NCI-H1417 (cell line): Measurements from ENCODE around the gene UNC80.
"Not testable (repeated sequence)": the region's sequence is repeated elsewhere in the genome, so short reads cannot be mapped to it uniquely, and the experiment has no call there.

Experiments
- DNase-seq, 3 experiments: peaks; one replicate each; lab custom pipeline; 2025; lab: John Stamatoyannopoulos, UW

The UNC80 gene

DNA sequence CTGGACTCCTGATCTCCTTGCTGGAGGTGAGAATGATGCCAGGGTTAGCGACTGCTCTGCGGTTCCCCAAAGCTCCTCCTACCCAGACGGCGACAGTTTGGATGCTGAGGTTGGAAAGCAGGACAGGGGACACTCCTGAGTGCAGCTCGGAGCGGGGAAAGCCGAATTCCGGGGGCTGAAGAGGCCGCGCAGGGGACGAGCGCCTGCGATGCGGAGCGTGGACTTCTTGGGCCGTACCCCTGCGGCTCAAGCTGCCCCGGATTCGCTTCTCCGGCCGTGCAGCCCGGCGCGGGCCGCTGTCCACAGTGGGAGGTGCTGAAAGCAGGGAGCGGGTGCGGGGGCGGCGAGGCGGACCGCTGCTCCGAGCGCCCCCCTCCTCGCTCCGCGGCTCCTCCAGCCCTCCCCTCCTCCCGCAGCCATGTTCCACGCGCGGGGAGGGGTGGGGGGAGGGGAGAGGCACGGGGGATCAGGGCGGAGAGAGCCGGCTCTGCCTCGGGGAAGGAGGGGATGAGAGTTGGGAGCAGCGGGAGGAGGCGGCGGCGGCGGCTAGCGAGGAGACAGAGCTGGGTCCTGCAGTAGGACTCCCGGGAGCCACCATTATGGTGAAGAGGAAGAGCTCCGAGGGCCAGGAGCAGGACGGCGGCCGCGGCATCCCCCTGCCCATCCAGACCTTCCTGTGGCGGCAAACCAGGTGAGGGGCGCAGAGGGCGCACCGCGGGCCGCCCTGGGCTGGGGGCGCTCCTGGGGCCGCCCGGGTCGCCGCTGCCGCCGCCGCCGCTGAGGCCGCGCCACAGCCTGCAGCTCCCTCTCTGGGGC lies at the start of gene UNC80:
Gene UNC80, plus strand, starts transcription at position 359 of the 816 bp plus-strand sequence. Its CDS starts 241 bp downstream, at position 600.
- DNase-seq = peak; percentile 35 to 90 (median 87)

GRCh38 chr2:209726311-209726710 lies 45.3 kb upstream of the UNC80 start:
- DNase-seq = no peak

DNA sequence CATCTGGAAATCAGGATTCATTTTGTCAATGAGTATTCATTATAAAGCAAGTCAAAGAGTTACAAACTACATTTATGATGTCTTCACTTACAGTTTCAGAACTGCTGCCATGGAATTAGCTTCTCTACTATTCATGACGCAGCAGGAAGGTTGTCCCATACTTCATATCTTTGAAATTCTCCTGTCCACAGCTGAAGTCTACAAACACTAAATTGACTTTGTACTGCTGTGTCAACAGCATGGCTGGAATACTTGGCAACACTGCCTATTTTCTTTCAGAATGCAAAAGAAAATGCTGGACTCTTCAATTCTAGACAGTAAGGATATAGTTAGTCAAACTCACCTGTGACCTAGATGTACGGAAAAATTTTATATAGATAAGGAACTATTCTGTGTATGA lies 44.6 kb upstream of the UNC80 start:
- DNase-seq = no peak

DNA sequence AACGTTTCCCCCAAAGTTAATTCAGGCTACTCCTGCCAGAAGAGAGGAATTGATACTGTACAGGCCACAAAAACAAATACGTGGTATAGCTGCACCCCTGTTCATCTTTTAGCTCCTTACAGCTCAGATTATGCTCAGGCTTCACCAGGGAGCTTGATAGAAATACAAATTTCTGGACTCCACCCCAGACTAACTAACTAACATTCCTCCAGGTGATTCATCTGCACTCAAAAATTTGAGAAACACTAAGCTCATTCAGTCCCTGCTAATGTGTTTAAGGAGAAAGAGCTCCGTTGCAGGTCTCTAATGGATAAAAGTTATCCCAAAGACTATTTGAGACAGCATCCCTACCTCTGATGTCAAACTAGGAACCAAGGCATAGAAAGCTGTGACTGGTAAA lies 36.8 kb upstream of the UNC80 start:
- DNase-seq = no peak

DNA sequence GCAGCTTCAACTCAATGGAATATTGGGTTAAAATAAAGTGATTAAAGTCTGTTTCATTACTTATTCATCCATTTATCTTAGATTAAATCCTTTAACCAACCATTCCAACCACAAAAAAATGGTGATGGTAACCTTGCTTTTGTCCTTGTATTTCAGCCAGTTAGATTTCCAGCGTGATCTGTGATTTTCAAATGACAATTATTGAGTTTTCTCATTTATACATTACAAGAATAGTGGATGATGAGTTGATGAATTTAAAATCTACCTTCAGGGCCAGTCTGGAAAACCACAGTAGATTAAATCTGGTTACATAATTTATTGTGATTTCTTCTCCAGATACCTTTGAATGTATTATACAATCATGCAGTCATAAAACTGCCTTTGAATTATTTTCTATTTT lies 29.7 kb upstream of the UNC80 start:
- DNase-seq = no peak

DNA sequence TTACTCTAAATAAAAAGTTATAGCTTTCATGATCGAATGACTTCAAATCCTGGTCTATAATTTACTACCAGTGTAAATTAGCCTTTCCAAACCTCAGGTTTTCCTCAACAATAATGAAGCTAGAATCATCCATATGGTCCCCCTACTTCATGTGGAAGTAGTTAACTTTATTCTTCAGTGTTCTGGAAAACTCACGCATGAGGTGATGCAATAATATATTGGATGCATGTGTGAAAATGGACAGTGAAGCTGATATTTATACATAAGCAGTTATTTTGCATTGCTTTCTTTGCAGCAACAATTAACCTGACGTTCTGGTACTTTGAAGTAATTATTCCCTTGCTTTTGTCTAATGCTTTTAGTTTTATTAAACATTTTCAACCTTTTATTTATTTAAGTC lies 18.6 kb upstream of the UNC80 start:
- no peak for DNase-seq

GRCh38 chr2:209757163-209757562 lies 14.5 kb upstream of the UNC80 start:
- DNase-seq = no peak

DNA sequence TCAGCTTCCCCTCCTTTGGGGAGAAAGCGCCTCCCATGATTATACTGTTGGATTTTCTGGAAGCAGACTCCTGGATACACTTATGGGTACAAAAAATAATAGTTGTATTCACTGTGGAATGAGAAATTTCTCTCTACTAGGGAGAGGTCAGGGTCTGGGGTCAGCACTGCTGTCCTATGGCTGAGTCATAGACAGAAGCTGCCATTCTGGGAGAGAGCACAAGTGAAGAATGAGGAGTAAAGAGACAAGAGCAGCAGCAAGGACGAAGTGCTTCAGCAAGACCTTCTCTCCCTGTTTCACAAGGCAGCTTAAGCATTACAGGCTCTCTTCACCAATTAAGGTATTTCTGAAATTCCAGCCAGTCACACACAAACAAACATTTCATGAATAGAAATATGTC lies 10.1 kb upstream of the UNC80 start:
- no peak for DNase-seq

DNA sequence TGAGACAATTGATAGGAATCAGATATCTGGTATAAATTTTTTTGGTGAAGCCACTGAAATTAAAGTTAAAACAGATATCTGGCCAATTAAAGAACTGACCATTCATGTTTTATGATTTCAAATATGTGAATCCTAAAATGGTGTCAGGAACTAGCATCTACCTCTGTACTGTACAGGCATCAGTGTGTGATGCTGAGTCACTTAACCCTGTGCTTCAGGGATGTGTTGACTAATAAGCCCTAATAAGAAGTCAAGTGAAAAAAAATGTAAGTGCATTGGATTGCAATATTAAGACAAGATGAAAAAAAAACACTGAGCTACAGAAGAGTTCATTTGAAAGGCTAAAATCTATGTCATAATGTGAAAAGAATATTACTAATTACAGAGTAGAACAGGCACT lies 9.1 kb upstream of the UNC80 start:
- no peak for DNase-seq

DNA sequence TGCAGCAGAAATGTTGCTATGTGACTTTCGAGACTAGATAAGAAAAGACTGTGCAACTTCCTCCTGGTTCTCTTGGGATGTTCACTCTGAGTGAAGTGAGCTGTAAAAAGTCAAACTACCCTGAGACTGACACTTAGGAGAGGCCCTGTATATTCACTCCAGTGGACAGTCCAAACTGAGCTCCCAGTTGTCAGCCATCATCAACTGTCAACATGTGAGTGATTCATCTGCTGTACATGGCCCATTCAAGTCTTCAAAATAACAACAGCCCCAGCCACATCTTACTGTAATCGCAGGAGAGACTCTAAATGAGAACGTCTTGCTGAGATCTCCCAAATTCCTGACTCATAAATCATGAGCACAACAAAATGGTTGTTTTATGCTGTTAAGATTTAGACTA lies 8.5 kb upstream of the UNC80 start:
- DNase-seq = no peak

GRCh38 chr2:209766613-209767012 lies 5.0 kb upstream of the UNC80 start:
- DNase-seq = no peak

DNA sequence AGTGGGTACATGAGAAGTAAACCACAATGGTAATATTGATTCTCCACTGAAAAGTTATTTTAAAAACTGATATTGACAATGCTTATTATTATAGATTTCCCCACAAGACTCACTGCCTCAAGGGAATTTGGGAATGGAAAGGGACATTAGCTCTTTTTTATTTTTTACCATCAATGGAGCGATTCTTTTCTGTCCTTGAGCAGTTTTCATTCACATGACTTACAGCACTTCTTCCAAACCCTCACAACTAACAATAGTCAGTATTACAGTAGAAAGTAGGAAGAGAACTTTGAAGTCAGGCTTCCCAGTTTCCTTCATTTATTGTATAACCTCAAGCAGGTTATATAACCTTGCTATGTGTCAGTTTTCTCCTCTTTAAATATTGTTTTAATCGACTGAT lies 4.3 kb upstream of the UNC80 start:
- no peak for DNase-seq

GRCh38 chr2:209768557-209768956 lies 3.1 kb upstream of the UNC80 start:
- no peak for DNase-seq

DNA sequence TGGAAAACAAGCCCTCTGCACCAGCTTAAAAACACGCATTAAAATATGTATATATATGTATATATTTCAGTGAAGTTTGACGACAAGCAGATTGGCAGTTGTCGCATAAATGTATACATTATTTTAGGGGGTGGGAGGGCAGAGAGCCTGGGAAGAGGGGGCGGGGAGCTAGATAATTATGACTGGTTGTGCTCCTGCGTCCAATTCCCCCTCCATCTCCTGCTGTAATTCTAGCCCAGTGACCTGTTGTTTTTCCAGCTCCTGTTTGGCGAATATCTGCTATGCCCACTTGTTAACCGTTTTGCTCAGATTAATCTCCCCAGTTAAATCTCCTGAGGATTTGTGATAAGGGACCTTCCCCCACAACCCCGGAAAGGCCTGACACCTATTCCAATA lies 656 bp downstream of the UNC80 start:
- DNase-seq = peak; percentile 33 to 90 (median 73)

DNA sequence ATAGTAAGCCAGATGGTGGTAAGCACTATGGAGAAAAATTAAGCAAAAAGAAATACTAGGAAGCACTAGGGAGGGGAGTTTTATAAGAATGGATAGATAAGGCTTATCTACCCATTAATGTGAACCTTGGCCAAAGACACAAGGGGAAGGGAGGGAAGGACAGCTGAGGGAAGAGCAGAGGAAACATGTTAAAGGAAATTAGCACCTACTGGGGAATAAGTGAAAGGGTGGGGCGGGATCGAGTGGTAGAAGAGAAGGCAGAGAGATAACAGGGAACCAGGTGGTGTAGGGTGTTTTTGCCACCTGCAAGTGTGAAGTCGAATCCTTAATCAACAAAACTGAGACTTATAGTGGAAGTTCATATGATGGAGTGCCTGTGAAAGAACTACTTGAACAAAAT lies 1.7 kb downstream of the UNC80 start:
- DNase-seq = peak; percentile 0 to 82 (median 58)

- DNase-seq = no peak
These were observed 15.8 kb downstream of the UNC80 start for GRCh38 chr2:209787416-209787815.

GRCh38 chr2:209788925-209789324 lies 17.3 kb downstream of the UNC80 start:
- no peak for DNase-seq

- DNase-seq = no peak
These were observed 18.6 kb downstream of the UNC80 start for GRCh38 chr2:209790066-209790728.

GRCh38 chr2:209791151-209791550 lies 19.5 kb downstream of the UNC80 start:
- DNase-seq = no peak

DNA sequence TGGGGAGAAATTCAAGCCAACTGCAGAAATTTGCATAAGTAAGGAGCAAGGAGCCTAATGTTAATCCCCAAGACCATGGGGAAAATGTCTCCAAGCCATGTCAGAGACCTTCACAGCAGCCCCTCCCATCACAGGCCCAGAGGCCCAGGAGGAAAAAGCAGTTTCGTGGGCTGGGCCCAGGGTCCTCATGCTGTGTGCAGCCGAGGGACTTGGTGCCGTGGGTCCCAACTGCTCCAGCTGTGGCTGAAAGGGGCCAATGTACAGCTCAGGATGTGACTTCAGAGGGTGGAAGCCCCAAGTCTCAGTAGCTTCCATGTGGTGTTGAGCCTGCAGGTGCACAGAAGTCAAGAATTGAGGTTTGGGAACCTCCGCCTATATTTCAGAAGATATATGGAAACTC lies 23.8 kb downstream of the UNC80 start:
- DNase-seq = not testable (repeated sequence)

DNA sequence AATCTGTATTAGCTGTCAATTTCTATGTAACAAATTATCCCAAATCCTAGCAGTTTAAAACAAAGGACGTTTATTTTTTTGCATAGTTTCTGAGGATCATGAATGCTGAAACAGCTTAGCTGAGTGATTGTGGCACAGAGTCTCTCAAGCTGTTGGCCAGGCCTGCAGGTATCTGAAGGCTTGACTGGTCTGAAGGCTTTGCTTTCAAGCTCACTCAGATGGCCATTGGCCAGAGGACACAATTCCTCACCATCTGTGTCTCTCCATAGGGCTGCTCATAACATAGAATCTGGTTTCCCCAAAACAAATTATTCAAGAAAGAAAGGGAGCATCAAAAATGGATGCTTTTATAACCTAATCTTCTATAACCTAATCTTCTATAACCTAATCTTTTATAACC lies 33.7 kb downstream of the UNC80 start:
- no peak for DNase-seq

DNA sequence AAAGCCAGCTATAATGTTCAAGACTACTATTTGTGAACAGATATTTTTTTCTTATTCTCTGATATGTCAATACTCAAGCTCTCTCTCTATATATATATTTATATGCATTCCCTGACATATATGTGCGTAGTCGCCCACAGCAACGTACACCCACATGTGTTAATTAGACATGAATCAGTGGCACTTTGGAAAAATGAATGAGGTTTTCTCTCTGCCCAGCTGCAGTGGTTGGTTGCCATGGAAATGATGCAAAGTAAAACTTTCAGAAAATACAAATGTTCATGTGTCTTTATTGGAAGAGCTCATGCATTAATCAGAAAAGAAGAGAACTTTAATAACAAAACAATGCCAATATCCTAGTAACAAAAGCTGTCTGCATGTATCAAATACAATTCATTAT lies 34.7 kb downstream of the UNC80 start:
- no peak for DNase-seq

DNA sequence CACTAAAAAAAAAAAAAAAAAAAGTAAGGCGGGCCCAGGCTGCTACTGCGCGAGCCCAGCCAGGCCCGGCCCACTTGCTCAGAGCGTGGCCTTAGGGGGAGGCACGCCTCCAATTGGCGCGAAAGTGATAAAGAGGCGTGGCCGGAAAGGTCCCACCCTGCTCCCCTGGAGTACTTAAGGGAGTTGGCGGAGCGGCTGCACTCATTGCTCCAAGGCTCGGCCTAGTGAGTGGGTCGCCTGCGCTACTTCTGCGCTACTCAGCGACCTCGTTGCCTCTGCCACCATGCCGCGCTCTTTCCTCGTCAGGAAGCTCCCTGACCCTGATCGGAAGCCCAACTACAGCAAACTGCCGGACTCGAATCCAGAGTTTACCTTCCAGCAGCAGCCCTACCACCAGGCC lies 36.9 kb downstream of the UNC80 start:
- no peak for DNase-seq

DNA sequence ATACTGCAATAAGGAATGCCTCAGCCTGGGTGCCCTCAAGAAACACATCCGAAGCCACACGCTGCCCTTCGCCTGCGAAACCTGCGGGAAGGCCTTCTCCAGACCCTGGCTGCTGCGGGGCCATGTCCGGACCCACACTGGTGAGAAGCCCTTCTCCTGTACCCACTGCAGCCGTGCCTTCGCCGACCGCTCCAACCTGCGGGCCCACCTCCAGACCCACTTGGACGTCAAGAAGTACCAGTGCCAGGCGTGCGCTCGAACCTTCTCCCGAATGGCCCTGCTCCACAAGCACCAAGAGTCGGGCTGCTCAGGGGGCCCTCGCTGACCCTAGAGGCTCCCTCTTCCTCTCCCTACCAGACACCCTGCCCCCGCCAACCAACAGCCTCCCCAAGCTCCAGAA lies 37.6 kb downstream of the UNC80 start:
- no peak for DNase-seq
